SK-N-DZ (cell line): Measurements from ENCODE around the gene SLC12A7.
"Not testable (repeated sequence)": the region's sequence is repeated elsewhere in the genome, so short reads cannot be mapped to it uniquely, and the experiment has no call there.

Source experiments
- DNase-seq: peaks from one replicate; pipeline ENCODE4 v3.0.0-alpha.2; 2015; ENCODE audit warnings: low spot score

The SLC12A7 gene

DNA sequence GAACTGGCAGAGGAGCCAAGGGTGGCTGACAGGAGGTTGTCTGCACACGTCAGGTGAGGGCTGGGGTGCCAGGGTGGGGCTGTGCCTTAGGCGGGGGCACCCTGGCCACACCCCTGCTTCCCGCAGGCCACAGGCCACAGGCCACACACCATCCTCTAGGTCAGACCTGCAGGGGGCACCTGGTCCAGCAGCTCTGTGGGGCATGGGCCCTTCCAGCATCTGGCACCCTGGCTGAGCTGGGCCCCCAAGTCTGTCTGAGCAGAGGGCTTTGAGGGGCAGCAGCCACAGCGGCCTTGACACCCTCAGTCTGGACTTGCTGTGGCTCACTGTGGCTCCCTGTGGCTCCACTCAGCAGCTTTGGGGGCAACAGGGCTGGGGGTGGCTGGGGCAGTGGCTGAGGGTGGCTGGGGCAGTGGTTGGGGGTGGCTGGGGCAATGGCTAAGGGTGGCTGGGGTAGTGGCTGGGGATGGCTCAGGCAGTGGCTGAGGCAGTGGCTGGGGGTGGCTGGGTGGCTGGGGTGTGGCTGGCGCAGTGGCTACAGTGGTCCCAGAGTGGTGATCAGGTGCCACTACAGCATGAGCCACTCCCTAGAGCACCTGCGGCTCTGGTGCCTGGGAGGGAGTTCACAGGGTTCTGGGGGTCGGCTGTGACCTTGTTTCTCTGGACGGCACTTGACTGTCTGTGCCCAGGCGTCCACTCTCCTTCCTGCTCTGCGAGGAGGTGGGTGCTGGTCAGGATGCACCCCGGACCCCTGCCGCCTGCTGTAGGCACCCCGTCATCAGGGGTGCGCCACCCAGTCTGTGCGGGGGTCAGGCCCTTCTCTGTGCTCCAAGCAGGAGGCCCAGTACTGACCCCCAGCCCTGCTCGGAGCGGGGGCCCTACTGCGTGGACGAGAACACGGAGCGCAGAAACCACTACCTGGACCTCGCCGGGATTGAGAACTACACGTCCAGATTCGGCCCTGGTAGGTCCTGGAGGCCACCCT, 76.2 kb downstream of the SLC12A7 start:
- no peak for DNase-seq

GRCh38 chr5:1034986-1035385, 76.9 kb downstream of the SLC12A7 start:
- no peak for DNase-seq

DNA sequence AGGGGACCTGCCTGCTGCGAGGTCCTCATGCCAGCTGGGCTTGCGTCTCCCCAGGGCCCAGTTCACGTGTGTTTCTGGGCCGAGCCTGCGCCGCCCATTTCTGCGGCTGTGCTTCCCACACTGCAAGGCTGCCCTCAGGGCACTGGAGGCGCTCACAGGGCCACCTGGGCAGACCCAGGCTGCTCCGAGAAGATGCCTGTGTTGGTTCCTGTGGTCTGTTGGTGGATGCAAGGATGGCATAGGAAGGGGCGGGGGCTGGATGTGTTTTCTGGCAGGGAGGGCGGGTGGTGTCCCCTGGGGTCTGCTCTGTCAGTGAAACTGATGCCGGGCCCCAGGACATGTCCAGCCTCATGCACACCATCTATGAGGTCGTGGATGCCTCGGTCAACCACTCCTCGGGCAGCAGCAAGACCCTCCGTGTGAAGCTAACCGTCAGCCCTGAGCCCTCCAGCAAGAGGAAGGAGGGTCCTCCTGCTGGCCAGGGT, 77.4 kb downstream of the SLC12A7 start:
- DNase-seq, result no peak

GRCh38 chr5:1033606-1034420, 78.0 kb downstream of the SLC12A7 start:
- DNase-seq, result no peak

- no peak for DNase-seq
These were observed 78.7 kb downstream of the SLC12A7 start for GRCh38 chr5:1033178-1033577.

DNA sequence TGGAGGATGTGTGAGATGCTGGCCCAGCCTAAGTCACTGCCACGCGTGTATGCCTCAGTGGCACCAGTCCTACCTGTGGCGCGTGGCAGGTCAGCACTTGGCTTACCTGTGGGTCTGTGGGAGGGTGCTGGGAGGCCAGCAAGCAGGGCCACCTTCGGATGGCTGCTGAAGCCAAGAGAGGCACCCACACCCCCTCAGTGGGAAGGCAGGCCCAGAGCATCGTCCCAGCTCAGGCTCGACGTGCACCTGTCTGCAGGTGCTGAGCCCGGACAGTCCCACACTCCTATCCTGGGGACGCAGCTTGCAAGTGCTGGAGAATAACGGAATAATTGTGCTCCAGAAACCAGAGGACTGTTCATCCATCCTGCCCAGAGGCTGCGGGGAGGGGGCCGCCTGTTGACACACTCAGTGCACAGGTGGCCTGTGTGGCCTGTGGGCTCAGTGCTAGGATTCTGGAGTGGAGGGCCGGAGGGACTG, 79.3 kb downstream of the SLC12A7 start:
- no peak for DNase-seq

DNA sequence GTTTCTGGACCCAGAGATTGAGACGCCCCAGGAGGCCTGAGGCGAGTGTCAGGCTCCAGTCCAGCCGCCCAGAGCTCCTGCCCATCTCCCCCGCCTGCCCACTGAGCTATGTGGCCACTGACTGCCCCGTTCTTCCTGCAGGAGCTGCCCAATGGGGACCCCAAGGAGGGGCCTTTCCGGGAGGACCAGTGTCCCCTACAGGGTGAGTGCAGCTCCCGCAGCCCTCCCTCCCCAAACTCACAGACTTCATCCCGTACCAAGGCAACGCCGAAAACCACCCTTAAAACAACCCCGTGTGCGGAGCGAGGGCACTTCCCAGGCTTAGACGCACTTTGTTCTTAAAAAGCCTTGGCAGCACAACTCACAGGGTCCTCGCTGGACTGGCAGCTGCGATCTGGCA, 79.9 kb downstream of the SLC12A7 start:
- DNase-seq, result no peak

DNA sequence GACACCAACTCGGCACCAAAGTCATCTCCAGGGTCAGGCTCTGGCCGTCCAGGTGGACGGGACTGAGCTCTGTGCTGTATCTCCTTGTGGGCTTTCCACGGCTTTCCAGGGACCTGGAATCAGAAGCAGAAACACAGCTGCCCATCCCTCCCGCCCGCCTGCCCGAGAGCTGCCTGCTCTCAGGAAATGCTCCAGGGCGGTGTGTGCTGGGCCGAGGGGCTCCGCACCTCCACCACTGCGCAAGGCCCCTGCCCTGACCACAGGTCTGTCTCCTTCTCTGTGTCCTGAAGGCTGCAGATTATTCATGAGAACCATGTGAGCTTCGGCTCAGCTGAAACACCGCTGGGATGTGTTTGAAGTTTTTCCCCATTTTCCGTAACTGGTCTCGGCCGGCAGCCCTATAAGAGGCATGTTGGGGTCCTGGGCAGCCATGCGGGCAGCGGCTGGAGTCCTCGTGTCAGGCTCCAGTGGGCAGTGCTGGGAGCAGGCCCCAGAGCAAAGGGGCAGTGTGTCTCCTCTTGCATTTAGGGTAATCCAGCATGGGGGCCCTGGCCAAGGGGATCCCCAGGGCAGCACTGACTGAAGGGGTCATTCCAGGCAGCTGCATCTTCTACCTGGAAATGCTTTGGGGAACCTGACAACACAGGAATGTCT, 80.4 kb downstream of the SLC12A7 start:
- DNase-seq, result no peak

GRCh38 chr5:1030801-1031271, 81.0 kb downstream of the SLC12A7 start:
- DNase-seq, result no peak

DNA sequence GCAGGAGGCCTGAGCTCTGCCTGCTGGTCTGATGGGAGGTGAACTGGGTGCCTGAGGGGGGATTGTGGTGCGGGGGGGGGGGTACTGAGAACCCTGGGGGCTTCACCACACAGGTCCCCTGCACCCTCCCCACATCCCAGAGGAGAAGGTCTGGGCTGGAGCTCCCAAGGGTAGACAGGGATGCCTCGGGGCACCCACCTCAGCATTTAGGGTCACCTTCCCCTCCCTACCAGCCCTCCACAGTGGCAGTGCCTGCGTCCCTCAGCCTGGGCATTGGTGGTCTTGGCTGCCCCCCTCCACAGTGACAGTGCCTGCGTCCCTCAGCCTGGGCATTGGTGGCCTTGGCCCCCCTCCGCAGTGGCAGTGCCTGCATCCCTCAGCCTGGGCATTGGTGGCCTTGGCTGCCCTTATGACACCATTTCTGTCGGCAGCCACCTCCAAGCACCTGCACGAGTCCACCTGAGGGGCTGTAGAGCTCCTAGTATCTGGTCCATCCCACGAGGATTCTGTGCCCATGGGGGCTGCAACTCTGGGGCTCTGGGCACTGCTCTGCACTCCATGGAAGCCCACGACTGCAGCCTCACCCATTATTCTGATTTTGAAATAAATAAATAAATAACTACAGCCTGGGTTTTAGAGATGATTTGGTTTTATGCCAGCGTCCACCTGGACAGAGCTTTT, 81.8 kb downstream of the SLC12A7 start:
- DNase-seq, result no peak

- DNase-seq, result no peak
These were observed 82.5 kb downstream of the SLC12A7 start for GRCh38 chr5:1029282-1029944.

GRCh38 chr5:1028481-1029281, 83.2 kb downstream of the SLC12A7 start:
- no peak for DNase-seq

GRCh38 chr5:1027631-1028441, 84.0 kb downstream of the SLC12A7 start:
- no peak for DNase-seq

DNA sequence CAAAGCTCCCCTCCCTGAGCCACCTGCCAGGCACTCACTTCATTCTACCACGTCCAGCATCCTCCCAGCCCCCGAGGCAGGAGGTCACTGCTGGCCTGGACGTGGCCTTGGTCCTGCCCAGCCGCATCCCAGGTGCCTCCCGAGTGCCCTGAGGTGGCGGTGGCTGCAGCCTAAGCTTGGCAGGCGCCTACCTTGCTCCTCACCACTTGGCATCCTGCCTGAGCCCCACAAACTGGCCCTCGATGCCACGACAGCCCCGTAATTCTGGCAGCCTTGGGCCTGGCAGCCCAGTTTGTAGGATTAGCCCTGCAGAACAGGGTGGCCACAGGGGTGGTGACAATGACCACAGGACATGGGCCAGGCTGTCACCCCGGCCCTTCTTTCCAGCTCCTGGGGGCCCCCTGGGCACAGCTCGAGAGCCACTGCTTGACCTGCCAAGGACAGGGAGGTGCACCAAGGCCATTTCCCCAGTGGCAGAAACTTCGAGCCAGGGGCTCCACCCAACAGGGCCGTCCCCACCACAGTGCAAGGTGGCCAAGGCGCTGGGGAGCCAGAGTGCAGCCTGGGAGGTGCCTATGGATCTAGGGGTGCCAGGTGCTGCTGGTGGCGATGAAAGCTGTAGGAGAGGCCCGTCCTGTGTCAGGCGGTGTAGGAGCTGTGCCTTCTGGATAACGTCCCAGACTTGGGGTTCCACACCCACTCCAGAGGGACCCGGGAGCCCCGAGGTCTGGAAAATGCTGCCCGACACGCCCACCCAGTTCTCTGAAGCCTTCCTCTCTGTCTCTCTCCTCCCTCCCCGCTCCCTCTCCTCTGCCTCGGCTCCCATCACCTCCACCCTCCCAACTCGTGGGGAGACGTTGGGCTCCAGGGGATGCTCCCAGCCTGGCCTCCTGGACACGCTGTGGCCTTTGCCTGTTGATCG, 84.9 kb downstream of the SLC12A7 start:
- DNase-seq, result no peak

DNA sequence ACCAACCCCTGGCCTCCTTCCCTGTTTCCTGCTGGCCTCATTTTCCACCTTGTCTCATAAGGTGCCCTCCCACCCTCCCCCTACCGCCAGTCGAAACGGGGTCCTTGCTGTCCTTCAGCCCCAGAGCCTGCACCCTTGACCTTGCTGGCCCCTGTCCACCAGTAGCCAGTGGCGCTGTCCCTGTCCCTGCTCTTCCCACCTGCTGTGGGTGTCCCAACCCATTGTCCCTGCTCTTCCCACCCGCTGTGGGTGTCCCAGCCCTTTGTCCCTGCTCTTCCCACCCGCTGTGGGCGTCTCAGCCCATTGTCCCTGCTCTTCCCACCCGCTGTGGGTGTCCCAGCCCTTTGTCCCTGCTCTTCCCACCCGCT, 89.9 kb downstream of the SLC12A7 start:
- DNase-seq, result not testable (repeated sequence)

GRCh38 chr5:1021136-1021968, 90.5 kb downstream of the SLC12A7 start:
- no peak for DNase-seq
